Breast epithelium (tissue), 3 donors: ENCODE data around the gene CADM2.

Experiments
- CTCF ChIP-seq, 3 donors: fragments of 450-650 bp; IDR thresholded peaks; one replicate each; pipeline ENCODE4 v1.5.1; 2016 to 2017; ENCODE audit warnings: antibody characterized with exemption in 3 of 3, mild to moderate bottlenecking in 3 of 3, moderate library complexity in 3 of 3
- POLR2A ChIP-seq: fragments of 450-650 bp; IDR thresholded peaks from one replicate; pipeline ENCODE4 v1.6.1; 2016; ENCODE audit warnings: antibody characterized with exemption, mild to moderate bottlenecking, moderate library complexity

GRCh38 chr3:84985795-84986194 lies 27.0 kb downstream of the CADM2 start:
- TF ChIP-seq CTCF (IDR thresholded peaks at IDR 0.05) (no peak), POLR2A (no peak)
